WTC11 (cell line): ENCODE measurements around the gene SMYD3.

Experiments
- ELF4 ChIP-seq: sonication (generic); formaldehyde crosslinking; IDR thresholded peaks from 2 replicates; pipeline ENCODE4 v1.8.1; 2022; ENCODE audit warnings: low read depth, mild to moderate bottlenecking, moderate library complexity, missing genetic modification reagents
- JUN ChIP-seq: sonication (generic); formaldehyde crosslinking; IDR thresholded peaks from 2 replicates; pipeline ENCODE4 v1.8.0; 2023; ENCODE audit warnings: mild to moderate bottlenecking, missing genetic modification reagents
- SMAD4 ChIP-seq: sonication (generic); formaldehyde crosslinking; IDR thresholded peaks from 2 replicates; pipeline ENCODE4 v1.8.0; 2022; ENCODE audit warnings: mild to moderate bottlenecking, missing genetic modification reagents
- TP53 ChIP-seq: sonication (generic); formaldehyde crosslinking; IDR thresholded peaks from 2 replicates; pipeline ENCODE4 v1.8.1; 2023; ENCODE audit warnings: mild to moderate bottlenecking, missing genetic modification reagents
- ZBTB43 ChIP-seq: sonication (generic); formaldehyde crosslinking; IDR thresholded peaks from 2 replicates; pipeline ENCODE4 v1.8.1; 2023; ENCODE audit warnings: mild to moderate bottlenecking, missing genetic modification reagents
- ZNF532 ChIP-seq: fragments of 250-450 bp; sonication (Bioruptor Pico); IDR thresholded peaks from 2 replicates; pipeline ENCODE4 v1.9.0; 2021; ENCODE audit warnings: mild to moderate bottlenecking, borderline replicate concordance
- TF ChIP-seq, protein P1 (sequence below): fragments of 200-600 bp; IDR thresholded peaks from 2 replicates; pipeline ENCODE4 v1.8.0; 2022; ENCODE audit warnings: antibody characterized with exemption
- TF ChIP-seq, protein P2 (sequence below): sonication (generic); formaldehyde crosslinking; IDR thresholded peaks from 2 replicates; pipeline ENCODE4 v1.8.1; 2023; ENCODE audit warnings: mild to moderate bottlenecking, missing genetic modification reagents, moderate library complexity

DNA sequence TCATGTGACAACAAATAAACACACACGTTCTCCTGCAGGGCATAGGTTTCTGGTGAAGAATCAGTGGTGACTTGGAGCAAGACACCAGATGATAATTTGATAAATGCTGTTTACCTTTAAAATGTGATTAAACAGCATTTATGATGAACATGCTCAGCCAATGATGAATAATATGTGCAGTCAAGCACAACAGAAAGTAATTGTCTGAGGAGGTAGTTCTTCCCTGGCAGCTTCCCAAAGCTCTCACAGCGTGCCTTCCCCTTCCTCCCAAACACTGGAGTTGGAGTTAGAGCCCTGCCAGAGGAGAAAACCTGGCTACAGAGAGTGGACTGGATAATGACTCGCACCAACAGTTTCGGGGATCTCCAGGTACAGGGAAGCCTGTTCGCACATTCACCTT lies 463.5 kb downstream of the SMYD3 start:
- TF ChIP-seq, protein P1, sequence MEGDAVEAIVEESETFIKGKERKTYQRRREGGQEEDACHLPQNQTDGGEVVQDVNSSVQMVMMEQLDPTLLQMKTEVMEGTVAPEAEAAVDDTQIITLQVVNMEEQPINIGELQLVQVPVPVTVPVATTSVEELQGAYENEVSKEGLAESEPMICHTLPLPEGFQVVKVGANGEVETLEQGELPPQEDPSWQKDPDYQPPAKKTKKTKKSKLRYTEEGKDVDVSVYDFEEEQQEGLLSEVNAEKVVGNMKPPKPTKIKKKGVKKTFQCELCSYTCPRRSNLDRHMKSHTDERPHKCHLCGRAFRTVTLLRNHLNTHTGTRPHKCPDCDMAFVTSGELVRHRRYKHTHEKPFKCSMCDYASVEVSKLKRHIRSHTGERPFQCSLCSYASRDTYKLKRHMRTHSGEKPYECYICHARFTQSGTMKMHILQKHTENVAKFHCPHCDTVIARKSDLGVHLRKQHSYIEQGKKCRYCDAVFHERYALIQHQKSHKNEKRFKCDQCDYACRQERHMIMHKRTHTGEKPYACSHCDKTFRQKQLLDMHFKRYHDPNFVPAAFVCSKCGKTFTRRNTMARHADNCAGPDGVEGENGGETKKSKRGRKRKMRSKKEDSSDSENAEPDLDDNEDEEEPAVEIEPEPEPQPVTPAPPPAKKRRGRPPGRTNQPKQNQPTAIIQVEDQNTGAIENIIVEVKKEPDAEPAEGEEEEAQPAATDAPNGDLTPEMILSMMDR, result no peak
- TF ChIP-seq SMAD4 (CRISPR knock-in tag) (no peak), TP53 (no peak), JUN (CRISPR knock-in tag) (no peak), ZBTB43 (CRISPR knock-in tag) (no peak), ZNF532 (CRISPR knock-in tag) (no peak), ELF4 (CRISPR knock-in tag) (no peak)
- TF ChIP-seq, protein P2, sequence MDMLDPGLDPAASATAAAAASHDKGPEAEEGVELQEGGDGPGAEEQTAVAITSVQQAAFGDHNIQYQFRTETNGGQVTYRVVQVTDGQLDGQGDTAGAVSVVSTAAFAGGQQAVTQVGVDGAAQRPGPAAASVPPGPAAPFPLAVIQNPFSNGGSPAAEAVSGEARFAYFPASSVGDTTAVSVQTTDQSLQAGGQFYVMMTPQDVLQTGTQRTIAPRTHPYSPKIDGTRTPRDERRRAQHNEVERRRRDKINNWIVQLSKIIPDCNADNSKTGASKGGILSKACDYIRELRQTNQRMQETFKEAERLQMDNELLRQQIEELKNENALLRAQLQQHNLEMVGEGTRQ (CRISPR knock-in tag), result no peak
